ENCODE results near the gene EXOG.

EXOG gene

DNA sequence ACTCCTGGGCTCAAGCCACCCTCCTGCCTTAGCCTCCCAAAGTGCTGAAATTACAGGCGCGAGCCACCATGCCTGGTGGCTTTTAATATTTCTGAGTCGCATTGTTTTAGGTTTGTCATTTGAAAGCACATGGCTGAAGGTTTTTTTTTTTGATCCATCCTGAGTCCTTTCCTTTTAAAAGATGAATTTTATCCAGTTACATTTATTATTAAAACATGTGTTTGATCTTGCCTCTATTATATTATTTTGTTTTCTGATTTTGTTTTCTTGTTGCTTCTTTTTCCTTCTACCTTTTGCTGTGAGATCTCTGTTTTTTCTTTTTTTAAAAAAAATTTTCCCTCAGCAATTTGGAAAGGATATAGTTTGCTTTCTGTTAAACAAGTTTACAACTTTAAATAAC, 77.0 kb downstream of the EXOG start:
- TF ChIP-seq, protein P1, sequence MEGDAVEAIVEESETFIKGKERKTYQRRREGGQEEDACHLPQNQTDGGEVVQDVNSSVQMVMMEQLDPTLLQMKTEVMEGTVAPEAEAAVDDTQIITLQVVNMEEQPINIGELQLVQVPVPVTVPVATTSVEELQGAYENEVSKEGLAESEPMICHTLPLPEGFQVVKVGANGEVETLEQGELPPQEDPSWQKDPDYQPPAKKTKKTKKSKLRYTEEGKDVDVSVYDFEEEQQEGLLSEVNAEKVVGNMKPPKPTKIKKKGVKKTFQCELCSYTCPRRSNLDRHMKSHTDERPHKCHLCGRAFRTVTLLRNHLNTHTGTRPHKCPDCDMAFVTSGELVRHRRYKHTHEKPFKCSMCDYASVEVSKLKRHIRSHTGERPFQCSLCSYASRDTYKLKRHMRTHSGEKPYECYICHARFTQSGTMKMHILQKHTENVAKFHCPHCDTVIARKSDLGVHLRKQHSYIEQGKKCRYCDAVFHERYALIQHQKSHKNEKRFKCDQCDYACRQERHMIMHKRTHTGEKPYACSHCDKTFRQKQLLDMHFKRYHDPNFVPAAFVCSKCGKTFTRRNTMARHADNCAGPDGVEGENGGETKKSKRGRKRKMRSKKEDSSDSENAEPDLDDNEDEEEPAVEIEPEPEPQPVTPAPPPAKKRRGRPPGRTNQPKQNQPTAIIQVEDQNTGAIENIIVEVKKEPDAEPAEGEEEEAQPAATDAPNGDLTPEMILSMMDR (IDR thresholded peaks at IDR 0.05; ENCODE audit: low read depth, low read length, poor library complexity, severe bottlenecking): no peak
- TF ChIP-seq EZH2phosphoT487 (IDR thresholded peaks at IDR 0.05; ENCODE audit: borderline replicate concordance, low read length): no peak
- Histone ChIP-seq H3K36me3 (ENCODE audit: control insufficient read depth, low read length) (no peaks in the 10 kb centered on the region), H3K4me3 (ENCODE audit: low read length) (no peak overlapping the region), H3K79me2 (ENCODE audit: control insufficient read depth, low read length) (no peaks in the 10 kb centered on the region), H3F3A (ENCODE audit: control insufficient read depth, insufficient read depth) (no peaks in the 10 kb centered on the region), H3K27ac (ENCODE audit: low read depth, low read length) (no peak overlapping the region), H4K20me1 (ENCODE audit: control insufficient read depth, insufficient read depth, low read depth, low read length) (no peaks in the 10 kb centered on the region), H3K9me2 (replicated peaks; ENCODE audit: control insufficient read depth, low read length) (no peaks in the 10 kb centered on the region), H3K9me3 (ENCODE audit: control insufficient read depth, insufficient read depth, low read length) (0 out of 2 replicates have a peak, but pooled peaks cover 4% of the 10 kb centered on the region), H3K4me2 (ENCODE audit: low read length) (no peak overlapping the region), H3K4me1 (ENCODE audit: control insufficient read depth, low read length) (no peaks in the 10 kb centered on the region), H3K27me3 (ENCODE audit: control insufficient read depth, low read length) (no peaks in the 10 kb centered on the region)

DNA sequence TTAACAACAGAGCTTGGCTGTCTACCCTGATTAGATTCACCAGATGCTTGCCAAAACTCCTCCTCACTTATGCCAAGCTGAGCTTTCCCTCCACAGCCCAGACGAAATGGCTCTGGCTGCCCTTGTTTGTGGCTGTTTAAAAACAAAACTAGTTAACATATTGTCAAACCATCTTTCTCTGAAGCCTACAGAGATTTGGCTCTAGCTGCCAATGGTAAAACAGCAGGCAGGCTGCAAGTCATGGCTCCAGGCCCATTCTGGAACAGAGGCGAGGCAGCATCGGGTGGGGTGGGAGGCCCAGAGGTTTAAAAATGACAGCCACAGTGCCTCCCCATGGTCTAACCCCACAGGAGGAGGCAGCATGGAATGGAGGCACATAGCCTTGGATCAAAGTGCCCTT, 77.4 kb downstream of the EXOG start:
- H3K4me1 ChIP-seq (ENCODE audit: control insufficient read depth, low read length): no peaks in the 10 kb centered on the region
- no peak for TF ChIP-seq EZH2phosphoT487 (IDR thresholded peaks at IDR 0.05; ENCODE audit: borderline replicate concordance, low read length)
- TF ChIP-seq, protein P1 (IDR thresholded peaks at IDR 0.05; ENCODE audit: low read depth, low read length, poor library complexity, severe bottlenecking): no peak
- no peak overlapping the region for H3K4me2 ChIP-seq (ENCODE audit: low read length)
- H3K4me3 ChIP-seq (ENCODE audit: low read length): no peak overlapping the region
- no peaks in the 10 kb centered on the region for H3K36me3 ChIP-seq (ENCODE audit: control insufficient read depth, low read length)
- H3K9me2 ChIP-seq (replicated peaks; ENCODE audit: control insufficient read depth, low read length): no peaks in the 10 kb centered on the region
- no peak overlapping the region for H3K27ac ChIP-seq (ENCODE audit: low read depth, low read length)
- H3F3A ChIP-seq (ENCODE audit: control insufficient read depth, insufficient read depth): no peaks in the 10 kb centered on the region
- H4K20me1 ChIP-seq (ENCODE audit: control insufficient read depth, insufficient read depth, low read depth, low read length): no peaks in the 10 kb centered on the region
- 0 out of 2 replicates have a peak, but pooled peaks cover 4% of the 10 kb centered on the region for H3K9me3 ChIP-seq (ENCODE audit: control insufficient read depth, insufficient read depth, low read length)
- H3K79me2 ChIP-seq (ENCODE audit: control insufficient read depth, low read length): no peaks in the 10 kb centered on the region
- no peaks in the 10 kb centered on the region for H3K27me3 ChIP-seq (ENCODE audit: control insufficient read depth, low read length)

DNA sequence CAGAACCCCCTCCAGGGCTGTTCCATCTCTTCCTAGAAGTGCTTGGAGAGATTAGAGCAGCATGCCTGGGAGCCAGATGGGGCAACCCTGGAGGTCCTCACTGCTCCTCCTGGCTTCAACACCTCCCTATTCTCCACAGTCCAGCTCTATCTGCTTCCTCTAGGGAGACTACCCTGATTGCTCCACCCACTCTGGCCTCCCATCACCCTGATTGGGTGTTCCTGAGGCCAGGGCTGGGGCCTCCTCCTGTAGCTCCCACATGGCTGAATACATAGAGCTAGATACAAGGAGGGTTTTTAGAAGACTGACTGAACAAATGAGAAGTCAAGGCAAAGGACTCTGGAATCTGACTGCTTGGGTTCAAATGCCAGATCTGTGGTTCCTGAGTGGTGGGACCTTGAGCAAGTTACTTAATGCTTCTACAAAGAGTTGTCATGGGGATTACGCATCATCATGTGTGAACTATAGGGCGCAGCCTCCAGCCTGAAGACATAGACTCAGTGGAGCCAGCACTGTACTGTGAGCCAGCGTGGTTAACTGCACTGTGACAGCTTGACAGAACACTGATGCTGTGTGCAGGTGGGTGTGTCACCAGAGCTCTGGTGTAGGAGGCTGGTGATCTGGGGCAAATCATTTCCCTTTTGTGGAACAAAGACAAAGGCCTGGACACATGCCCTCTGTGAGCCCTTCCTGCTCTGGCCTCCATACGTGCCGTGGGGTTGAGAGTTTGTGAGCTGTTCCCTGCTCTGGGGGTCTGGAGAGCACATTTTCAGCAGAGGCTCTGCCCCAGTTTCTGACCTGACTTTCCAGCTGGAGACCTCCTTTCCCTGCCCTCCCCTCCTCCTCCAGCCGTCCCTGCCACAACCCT, 78.5 kb downstream of the EXOG start:
- no peak overlapping the region for H3K4me3 ChIP-seq (ENCODE audit: low read length)
- H3K36me3 ChIP-seq (ENCODE audit: control insufficient read depth, low read length): no peaks in the 10 kb centered on the region
- TF ChIP-seq, protein P1 (IDR thresholded peaks at IDR 0.05; ENCODE audit: low read depth, low read length, poor library complexity, severe bottlenecking): no peak
- no peak for TF ChIP-seq EZH2phosphoT487 (IDR thresholded peaks at IDR 0.05; ENCODE audit: borderline replicate concordance, low read length)
- H3K4me2 ChIP-seq (ENCODE audit: low read length): no peak overlapping the region
- no peaks in the 10 kb centered on the region for H4K20me1 ChIP-seq (ENCODE audit: control insufficient read depth, insufficient read depth, low read depth, low read length)
- H3K9me3 ChIP-seq (ENCODE audit: control insufficient read depth, insufficient read depth, low read length): 0 out of 2 replicates have a peak, but pooled peaks cover 4% of the 10 kb centered on the region
- no peaks in the 10 kb centered on the region for H3F3A ChIP-seq (ENCODE audit: control insufficient read depth, insufficient read depth)
- H3K9me2 ChIP-seq (replicated peaks; ENCODE audit: control insufficient read depth, low read length): no peaks in the 10 kb centered on the region
- H3K27me3 ChIP-seq (ENCODE audit: control insufficient read depth, low read length): no peaks in the 10 kb centered on the region
- no peak overlapping the region for H3K27ac ChIP-seq (ENCODE audit: low read depth, low read length)
- no peaks in the 10 kb centered on the region for H3K79me2 ChIP-seq (ENCODE audit: control insufficient read depth, low read length)
- H3K4me1 ChIP-seq (ENCODE audit: control insufficient read depth, low read length): no peaks in the 10 kb centered on the region

All from DOHH2 (cell line).